ENCODE data around the gene JARID2.

Gene JARID2

DNA sequence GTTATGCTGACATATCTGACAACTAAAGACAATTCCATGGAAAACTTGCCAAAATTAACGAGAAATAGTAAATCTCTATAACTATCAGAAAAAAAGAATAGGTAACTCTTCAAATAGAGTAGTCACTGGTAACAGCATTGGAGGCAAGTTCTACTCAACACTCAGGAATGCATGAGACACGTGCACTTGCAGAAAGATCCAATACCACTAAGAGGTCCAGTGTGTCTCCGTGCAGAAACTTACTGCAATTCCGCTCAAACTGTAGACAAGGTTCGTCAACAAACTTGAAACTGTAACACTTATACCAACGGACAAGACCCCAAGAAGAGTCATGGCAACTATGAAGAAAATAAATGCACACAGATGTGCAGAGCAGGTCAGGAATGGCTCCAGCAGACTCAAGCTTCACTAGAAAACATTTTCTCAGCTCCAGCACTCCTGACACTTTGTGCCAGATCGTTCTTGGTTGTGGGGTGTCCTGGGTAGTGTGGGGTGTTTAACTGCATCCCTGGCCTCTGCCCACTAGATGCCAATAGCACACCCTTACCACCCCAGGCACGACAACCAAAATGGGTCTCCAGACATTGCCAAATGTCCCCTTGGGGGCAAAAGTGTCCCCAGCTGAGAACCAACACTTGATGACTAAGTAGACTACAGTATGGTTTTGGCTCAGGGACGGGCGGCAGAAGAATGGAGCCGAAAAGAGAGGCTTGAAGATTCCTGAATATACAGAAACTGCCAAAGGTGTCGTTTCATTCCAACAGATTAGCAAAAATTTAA lies 282.2 kb downstream of the JARID2 start:
- H3K27ac ChIP-seq (ENCODE audit: low read depth, low read length): no peak overlapping the region
- H3F3A ChIP-seq (ENCODE audit: insufficient read depth): no peaks in the 10 kb centered on the region
- H3K9ac ChIP-seq (ENCODE audit: low read length): no peak overlapping the region
- H3K9me2 ChIP-seq (replicated peaks; ENCODE audit: insufficient read depth, low read length): no peaks in the 10 kb centered on the region
- no peak overlapping the region for H3K4me3 ChIP-seq (ENCODE audit: insufficient read depth, low read length, poor library complexity, severe bottlenecking)
- peaks cover 12% of the 10 kb centered on the region; the same call in 1 of the 2 replicates for H3K36me3 ChIP-seq (ENCODE audit: low read length)
- no peaks in the 10 kb centered on the region for H3K9me3 ChIP-seq (ENCODE audit: insufficient read depth, low read length)
- no peak for TF ChIP-seq EZH2phosphoT487 (conservative IDR thresholded peaks at IDR 0.05; ENCODE audit: low read length)
- no peak overlapping the region for H3K4me2 ChIP-seq (ENCODE audit: low read depth, low read length, poor library complexity, severe bottlenecking)
- no peaks in the 10 kb centered on the region for H4K20me1 ChIP-seq (ENCODE audit: low read depth, low read length)
- no peaks in the 10 kb centered on the region for H3K79me2 ChIP-seq (ENCODE audit: insufficient read depth, low read length)
- H3K27me3 ChIP-seq (ENCODE audit: low read length): no peaks in the 10 kb centered on the region
- H2AFZ ChIP-seq (ENCODE audit: low read depth, low read length, severe bottlenecking): no peak overlapping the region

DNA sequence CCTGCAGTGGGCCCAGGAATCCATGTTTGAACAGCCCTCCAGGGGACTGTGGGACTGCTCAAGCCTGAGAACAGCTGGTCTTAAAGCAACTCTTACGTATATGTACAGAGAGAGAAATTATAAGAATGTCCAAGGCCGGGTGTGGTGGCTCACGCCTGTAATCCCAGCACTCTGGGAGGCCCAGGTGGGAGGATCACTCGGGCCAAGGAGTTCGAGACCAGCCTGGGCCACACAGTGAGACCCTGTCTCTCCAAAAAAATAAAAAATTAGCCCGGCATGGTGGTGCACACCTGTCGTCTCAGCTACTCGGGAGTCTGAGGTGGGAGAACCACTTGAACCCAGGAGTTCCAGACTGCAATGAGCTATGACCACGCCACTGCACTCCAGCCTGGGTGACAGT lies 283.0 kb downstream of the JARID2 start:
- Histone ChIP-seq H3K9ac (ENCODE audit: low read length) (no peak overlapping the region), H4K20me1 (ENCODE audit: low read depth, low read length) (no peaks in the 10 kb centered on the region), H3K4me3 (ENCODE audit: insufficient read depth, low read length, poor library complexity, severe bottlenecking) (no peak overlapping the region), H3K27me3 (ENCODE audit: low read length) (no peaks in the 10 kb centered on the region), H3K36me3 (ENCODE audit: low read length) (peaks cover 8% of the 10 kb centered on the region; the same call in 1 of the 2 replicates), H3K9me2 (replicated peaks; ENCODE audit: insufficient read depth, low read length) (no peaks in the 10 kb centered on the region), H3K9me3 (ENCODE audit: insufficient read depth, low read length) (no peaks in the 10 kb centered on the region), H3F3A (ENCODE audit: insufficient read depth) (no peaks in the 10 kb centered on the region), H2AFZ (ENCODE audit: low read depth, low read length, severe bottlenecking) (no peak overlapping the region), H3K4me2 (ENCODE audit: low read depth, low read length, poor library complexity, severe bottlenecking) (no peak overlapping the region), H3K27ac (ENCODE audit: low read depth, low read length) (no peak overlapping the region), H3K79me2 (ENCODE audit: insufficient read depth, low read length) (no peaks in the 10 kb centered on the region)
- TF ChIP-seq EZH2phosphoT487 (conservative IDR thresholded peaks at IDR 0.05; ENCODE audit: low read length) (no peak), CTCF (IDR thresholded peaks at IDR 0.05; ENCODE audit: insufficient read depth, low read length, poor library complexity, severe bottlenecking) (no peak)

DNA sequence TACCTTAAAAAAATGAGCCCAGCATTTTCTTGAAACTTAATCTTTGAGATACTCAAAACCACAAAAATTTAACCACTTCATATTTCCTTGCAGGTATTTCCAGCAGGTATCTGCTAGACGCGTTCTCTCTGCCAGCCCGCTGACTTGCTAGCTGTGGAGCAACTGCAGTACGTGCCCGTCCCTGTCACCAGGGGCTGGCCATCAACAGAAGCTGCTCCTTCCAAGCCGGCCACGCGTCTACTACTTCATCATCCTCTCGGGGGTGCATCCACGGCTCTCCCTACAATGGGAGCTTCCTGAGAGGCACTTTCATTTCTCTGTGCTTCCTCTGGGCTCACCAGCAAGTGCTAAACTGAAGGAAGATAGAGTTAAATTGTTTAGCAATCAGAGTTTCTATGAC lies 284.5 kb downstream of the JARID2 start:
- Histone ChIP-seq H3K36me3 (ENCODE audit: low read length) (no peaks in the 10 kb centered on the region; the same call in 1 of the 2 replicates), H3K4me3 (ENCODE audit: insufficient read depth, low read length, poor library complexity, severe bottlenecking) (no peak overlapping the region), H4K20me1 (ENCODE audit: low read depth, low read length) (no peaks in the 10 kb centered on the region), H3F3A (ENCODE audit: insufficient read depth) (no peaks in the 10 kb centered on the region), H3K9me2 (replicated peaks; ENCODE audit: insufficient read depth, low read length) (no peaks in the 10 kb centered on the region), H3K9me3 (ENCODE audit: insufficient read depth, low read length) (no peaks in the 10 kb centered on the region), H2AFZ (ENCODE audit: low read depth, low read length, severe bottlenecking) (no peak overlapping the region), H3K27me3 (ENCODE audit: low read length) (no peaks in the 10 kb centered on the region), H3K79me2 (ENCODE audit: insufficient read depth, low read length) (no peaks in the 10 kb centered on the region), H3K4me2 (ENCODE audit: low read depth, low read length, poor library complexity, severe bottlenecking) (no peak overlapping the region), H3K9ac (ENCODE audit: low read length) (no peak overlapping the region), H3K27ac (ENCODE audit: low read depth, low read length) (no peak overlapping the region)
- TF ChIP-seq EZH2phosphoT487 (conservative IDR thresholded peaks at IDR 0.05; ENCODE audit: low read length) (no peak), CTCF (IDR thresholded peaks at IDR 0.05; ENCODE audit: insufficient read depth, low read length, poor library complexity, severe bottlenecking) (no peak)

DNA sequence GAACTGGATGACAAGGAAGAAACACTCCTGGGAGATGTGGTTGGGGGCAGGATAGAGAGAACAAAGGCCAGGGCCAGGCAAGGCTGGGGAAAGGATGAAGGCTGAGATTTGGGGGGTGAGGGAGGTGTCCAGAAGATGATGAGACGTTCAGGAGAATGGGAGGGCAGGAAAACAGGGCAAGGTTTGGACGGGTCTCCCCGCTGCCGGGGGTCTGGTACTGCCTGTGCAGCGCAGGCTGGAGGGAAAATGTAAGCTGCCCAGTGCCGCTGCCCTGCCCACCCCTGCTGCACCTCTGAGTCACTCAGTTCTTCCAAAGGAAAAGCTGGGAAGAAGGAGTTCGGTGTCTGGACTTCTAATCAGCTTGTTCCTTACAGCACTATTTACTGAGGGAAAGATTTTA lies 286.1 kb downstream of the JARID2 start:
- no peaks in the 10 kb centered on the region for H4K20me1 ChIP-seq (ENCODE audit: low read depth, low read length)
- no peaks in the 10 kb centered on the region; the same call in 1 of the 2 replicates for H3K79me2 ChIP-seq (ENCODE audit: insufficient read depth, low read length)
- TF ChIP-seq EZH2phosphoT487 (conservative IDR thresholded peaks at IDR 0.05; ENCODE audit: low read length) (no peak), CTCF (IDR thresholded peaks at IDR 0.05; ENCODE audit: insufficient read depth, low read length, poor library complexity, severe bottlenecking) (no peak)
- H3K36me3 ChIP-seq (ENCODE audit: low read length): no peaks in the 10 kb centered on the region; the same call in 1 of the 2 replicates
- H3F3A ChIP-seq (ENCODE audit: insufficient read depth): no peaks in the 10 kb centered on the region
- no peaks in the 10 kb centered on the region for H3K9me2 ChIP-seq (replicated peaks; ENCODE audit: insufficient read depth, low read length)
- no peaks in the 10 kb centered on the region for H3K9me3 ChIP-seq (ENCODE audit: insufficient read depth, low read length)
- no peaks in the 10 kb centered on the region for H3K27me3 ChIP-seq (ENCODE audit: low read length)
- H3K27ac ChIP-seq (ENCODE audit: low read depth, low read length): no peak overlapping the region
- no peak overlapping the region for H3K4me3 ChIP-seq (ENCODE audit: insufficient read depth, low read length, poor library complexity, severe bottlenecking)
- H3K4me2 ChIP-seq (ENCODE audit: low read depth, low read length, poor library complexity, severe bottlenecking): no peak overlapping the region
- no peak overlapping the region for H3K9ac ChIP-seq (ENCODE audit: low read length)
- no peak overlapping the region for H2AFZ ChIP-seq (ENCODE audit: low read depth, low read length, severe bottlenecking)

All from SU-DHL-6 (cell line).